NCI-H345 (cell line): Measurements from ENCODE around the gene TMEM92.
"Not testable (repeated sequence)": the region's sequence is repeated elsewhere in the genome, so short reads cannot be mapped to it uniquely, and the experiment has no call there.

Experiments
- DNase-seq: peaks from one replicate; lab custom pipeline; 2025; lab: John Stamatoyannopoulos, UW

The TMEM92 gene

GRCh38 chr17:50301891-50302584 is 27.8 kb downstream of the TMEM92 start:
- peak; percentile 1 for DNase-seq

- peak; percentile 43 for DNase-seq
These were observed 28.8 kb downstream of the TMEM92 start for GRCh38 chr17:50303051-50303450.

GRCh38 chr17:50303596-50303995 is 29.3 kb downstream of the TMEM92 start:
- DNase-seq, result no peak

GRCh38 chr17:50304781-50305404 is 30.6 kb downstream of the TMEM92 start:
- DNase-seq, result no peak

GRCh38 chr17:50307654-50308053 is 33.4 kb downstream of the TMEM92 start:
- DNase-seq, result no peak

- no peak for DNase-seq
These were observed 34.4 kb downstream of the TMEM92 start for GRCh38 chr17:50308666-50309065.

- no peak for DNase-seq
These were observed 36.3 kb downstream of the TMEM92 start for GRCh38 chr17:50310455-50311111.

GRCh38 chr17:50311112-50311460 is 36.8 kb downstream of the TMEM92 start:
- no peak for DNase-seq

GRCh38 chr17:50311483-50311882 is 37.2 kb downstream of the TMEM92 start:
- DNase-seq, result no peak

- DNase-seq, result no peak
These were observed 38.0 kb downstream of the TMEM92 start for GRCh38 chr17:50312308-50312707.

- no peak for DNase-seq
These were observed 40.3 kb downstream of the TMEM92 start for GRCh38 chr17:50314456-50315011.

GRCh38 chr17:50316016-50316587 is 41.8 kb downstream of the TMEM92 start:
- peak; percentile 3 for DNase-seq

GRCh38 chr17:50316660-50317059 is 42.4 kb downstream of the TMEM92 start:
- not testable (repeated sequence) for DNase-seq

GRCh38 chr17:50317121-50317520 is 42.9 kb downstream of the TMEM92 start:
- no peak for DNase-seq

GRCh38 chr17:50318501-50319285 is 44.4 kb downstream of the TMEM92 start:
- no peak for DNase-seq

GRCh38 chr17:50319306-50320004 is 45.2 kb downstream of the TMEM92 start:
- no peak for DNase-seq

- DNase-seq, result no peak
These were observed 48.0 kb downstream of the TMEM92 start for GRCh38 chr17:50322271-50322670.

- no peak for DNase-seq
These were observed 48.8 kb downstream of the TMEM92 start for GRCh38 chr17:50323060-50323459.

GRCh38 chr17:50325906-50326305 is 51.6 kb downstream of the TMEM92 start:
- no peak for DNase-seq

GRCh38 chr17:50326831-50327364 is 52.6 kb downstream of the TMEM92 start:
- DNase-seq, result no peak
